ENCODE measurements around the gene ZFYVE9.
A peak's percentile ranks its signal among the peaks of the same experiment; 100 is the strongest.

The ZFYVE9 gene

DNA sequence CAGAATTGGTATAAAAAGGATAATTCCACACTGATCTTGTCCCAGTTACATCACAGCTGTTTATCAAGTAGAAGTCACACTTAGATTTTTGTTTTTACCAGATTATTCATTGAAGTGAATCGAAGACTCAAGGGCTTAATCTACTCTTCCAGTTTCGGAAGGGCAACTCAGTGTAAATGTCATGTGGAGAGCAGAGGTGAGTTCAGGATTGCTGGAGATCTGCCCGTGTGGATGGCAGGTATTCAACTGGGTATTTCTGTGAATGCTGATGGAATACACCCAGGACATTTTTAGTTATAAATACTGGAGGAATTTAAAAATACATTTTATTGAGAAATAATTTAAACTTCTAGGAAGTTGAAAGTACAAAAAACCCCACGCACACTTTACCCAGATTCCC is 204.8 kb downstream of the ZFYVE9 start:
- Histone ChIP-seq H3K36me3 (peaks cover 3% of the 10 kb centered on the region; the same call in 1 of the 2 replicates), H3K27ac (peak overlapping the region; percentile 75), H3K4me3 (ENCODE audit: low read depth, low read length) (no peak overlapping the region), H3K27me3 (ENCODE audit: insufficient read depth, low read depth, severe bottlenecking) (no peaks in the 10 kb centered on the region), H3K9me3 (ENCODE audit: severe bottlenecking) (no peaks in the 10 kb centered on the region)
- DNase-seq, result no peak
- TF ChIP-seq CTCF (IDR thresholded peaks at IDR 0.05; ENCODE audit: low read depth, low read length), result no peak

GRCh38 chr1:52348704-52349300 is 206.9 kb downstream of the ZFYVE9 start:
- Histone ChIP-seq H3K27ac (no peak overlapping the region), H3K9me3 (ENCODE audit: severe bottlenecking) (no peaks in the 10 kb centered on the region), H3K4me3 (ENCODE audit: low read depth, low read length) (no peak overlapping the region), H3K36me3 (peaks cover 20% of the 10 kb centered on the region), H3K27me3 (ENCODE audit: insufficient read depth, low read depth, severe bottlenecking) (no peaks in the 10 kb centered on the region)
- TF ChIP-seq CTCF (IDR thresholded peaks at IDR 0.05; ENCODE audit: low read depth, low read length), result peak; percentile 78
- peak; percentile 73 for DNase-seq

DNA sequence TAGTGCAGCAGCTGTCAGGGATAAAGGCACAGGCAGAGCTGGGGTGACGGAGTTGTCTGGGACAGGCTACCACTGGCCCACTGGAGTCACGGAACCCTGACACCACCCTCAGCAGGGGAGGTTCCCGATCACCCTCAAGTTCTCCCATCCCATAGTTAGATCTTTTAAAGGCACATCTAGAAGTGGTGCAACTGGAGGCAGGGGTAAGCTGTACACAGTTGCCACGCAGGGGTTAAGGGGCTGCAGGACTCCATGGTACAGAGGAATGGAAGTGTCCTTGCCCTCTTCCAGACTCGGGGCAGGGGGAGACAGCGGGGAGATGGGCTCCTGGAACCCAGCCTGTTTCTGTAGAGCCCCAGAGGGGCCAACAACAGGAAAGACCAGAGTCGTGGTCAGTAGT is 210.8 kb downstream of the ZFYVE9 start:
- H3K27me3 ChIP-seq (ENCODE audit: insufficient read depth, low read depth, severe bottlenecking), result no peaks in the 10 kb centered on the region
- no peak overlapping the region for H3K27ac ChIP-seq
- peaks cover 56% of the 10 kb centered on the region for H3K36me3 ChIP-seq
- DNase-seq, result no peak
- TF ChIP-seq CTCF (IDR thresholded peaks at IDR 0.05; ENCODE audit: low read depth, low read length), result no peak
- H3K9me3 ChIP-seq (ENCODE audit: severe bottlenecking), result no peaks in the 10 kb centered on the region
- no peak overlapping the region for H3K4me3 ChIP-seq (ENCODE audit: low read depth, low read length)

DNA sequence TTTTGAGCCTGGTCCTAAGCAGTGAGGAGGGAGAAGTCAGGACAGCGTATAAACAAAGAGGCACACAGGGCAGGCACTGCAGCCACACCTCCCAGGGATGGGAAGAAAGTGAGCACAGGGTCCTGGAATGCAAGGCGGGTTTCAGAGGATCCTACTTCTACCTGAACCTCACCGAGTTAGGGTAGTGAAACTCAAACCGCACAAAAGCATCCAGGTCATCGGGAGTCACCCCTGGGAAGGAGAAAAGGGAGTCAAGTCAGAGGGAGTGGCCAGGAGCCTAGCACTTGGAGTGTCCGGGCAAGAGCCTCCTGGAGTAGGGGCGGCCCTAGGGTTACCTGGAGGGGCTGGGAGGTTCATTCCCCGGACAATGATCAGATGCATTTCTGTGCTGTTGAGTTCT is 213.5 kb downstream of the ZFYVE9 start:
- no peak for DNase-seq
- no peak for TF ChIP-seq CTCF (IDR thresholded peaks at IDR 0.05; ENCODE audit: low read depth, low read length)
- no peak overlapping the region for H3K27ac ChIP-seq
- H3K4me3 ChIP-seq (ENCODE audit: low read depth, low read length), result no peak overlapping the region
- no peaks in the 10 kb centered on the region for H3K27me3 ChIP-seq (ENCODE audit: insufficient read depth, low read depth, severe bottlenecking)
- no peaks in the 10 kb centered on the region for H3K9me3 ChIP-seq (ENCODE audit: severe bottlenecking)
- peaks cover 83% of the 10 kb centered on the region for H3K36me3 ChIP-seq

DNA sequence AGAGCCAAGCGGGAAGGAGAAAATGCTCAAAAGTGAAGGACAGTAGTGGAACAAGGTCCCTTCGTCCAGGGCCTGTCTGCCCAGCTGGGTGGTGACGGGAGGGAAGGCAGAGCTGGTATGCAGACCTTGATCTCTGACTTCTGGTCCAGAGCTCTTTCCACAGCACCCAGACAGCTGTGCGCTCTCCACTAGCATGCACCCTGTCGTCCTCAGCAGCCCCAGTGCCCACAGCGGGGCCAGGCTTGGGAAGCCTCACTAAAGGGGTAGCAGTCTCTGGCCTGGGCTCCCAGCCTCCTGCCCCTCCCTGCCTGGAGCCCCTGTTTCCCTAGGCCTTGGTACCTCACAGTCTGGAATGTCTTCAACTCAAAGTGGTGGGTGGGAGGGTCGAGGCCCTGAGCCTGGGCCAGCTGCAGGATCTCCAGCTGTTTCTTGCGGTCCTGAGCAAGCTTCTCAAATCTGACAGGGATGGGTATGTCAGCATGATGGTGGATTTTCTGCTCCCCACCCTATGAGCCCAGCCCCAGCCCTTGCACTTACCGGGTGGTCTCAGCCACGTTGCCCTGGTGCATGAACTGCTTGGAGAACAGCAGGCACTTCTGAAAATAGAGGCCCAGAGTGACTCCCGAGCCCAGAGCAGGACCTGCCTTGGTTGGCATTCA is 214.1 kb downstream of the ZFYVE9 start:
- H3K4me3 ChIP-seq (ENCODE audit: low read depth, low read length), result no peak overlapping the region
- H3K9me3 ChIP-seq (ENCODE audit: severe bottlenecking), result no peaks in the 10 kb centered on the region
- no peak overlapping the region for H3K27ac ChIP-seq
- no peaks in the 10 kb centered on the region for H3K27me3 ChIP-seq (ENCODE audit: insufficient read depth, low read depth, severe bottlenecking)
- H3K36me3 ChIP-seq, result peaks cover 89% of the 10 kb centered on the region
- DNase-seq, result no peak
- no peak for TF ChIP-seq CTCF (IDR thresholded peaks at IDR 0.05; ENCODE audit: low read depth, low read length)
